Stimulated activated CD8-positive, alpha-beta memory T cell treated with anti-CD3 and anti-CD28 coated beads, Interleukin-4, amount 100 ng/mL, for 4 hours (primary cell): Measurements from ENCODE around the gene MAN1C1.

Source experiments
- DNase-seq, 2 donors: peaks; one replicate each; pipeline ENCODE4 v3.0.0-alpha.2; 2020; ENCODE audit warnings: low read depth in 2 of 2, low spot score in 1 of 2

The MAN1C1 gene

GRCh38 chr1:25675729-25676476 lies 59.3 kb downstream of the MAN1C1 start:
- peak; percentile 46 to 69 for DNase-seq

GRCh38 chr1:25676488-25676887 lies 59.9 kb downstream of the MAN1C1 start:
- no peak for DNase-seq

- no peak for DNase-seq
Observed at GRCh38 chr1:25677193-25677773, 60.7 kb downstream of the MAN1C1 start.

GRCh38 chr1:25679171-25679570 lies 62.6 kb downstream of the MAN1C1 start:
- DNase-seq = no peak

- DNase-seq = no peak
Observed at GRCh38 chr1:25680701-25681100, 64.1 kb downstream of the MAN1C1 start.

- DNase-seq = no peak
Observed at GRCh38 chr1:25682059-25682601, 65.5 kb downstream of the MAN1C1 start.

GRCh38 chr1:25683177-25683576 lies 66.6 kb downstream of the MAN1C1 start:
- DNase-seq = no peak

GRCh38 chr1:25683731-25684130 lies 67.1 kb downstream of the MAN1C1 start:
- no peak for DNase-seq

- DNase-seq = no peak
Observed at GRCh38 chr1:25684216-25684965, 67.8 kb downstream of the MAN1C1 start.

GRCh38 chr1:25685211-25685750 lies 68.7 kb downstream of the MAN1C1 start:
- DNase-seq = no peak

- no peak for DNase-seq
Observed at GRCh38 chr1:25685938-25686665, 69.5 kb downstream of the MAN1C1 start.

GRCh38 chr1:25687221-25688017 lies 70.8 kb downstream of the MAN1C1 start:
- no peak for DNase-seq

GRCh38 chr1:25688390-25689119 lies 72.0 kb downstream of the MAN1C1 start:
- DNase-seq = no peak

GRCh38 chr1:25689686-25690381 lies 73.2 kb downstream of the MAN1C1 start:
- DNase-seq = no peak

- DNase-seq = no peak
Observed at GRCh38 chr1:25690396-25690956, 73.9 kb downstream of the MAN1C1 start.

- DNase-seq = no peak
Observed at GRCh38 chr1:25691211-25691610, 74.6 kb downstream of the MAN1C1 start.

- no peak for DNase-seq
Observed at GRCh38 chr1:25692560-25692959, 76.0 kb downstream of the MAN1C1 start.

- DNase-seq = no peak
Observed at GRCh38 chr1:25694167-25695007, 77.8 kb downstream of the MAN1C1 start.
